Memory B cell (primary cell): ENCODE results near the gene LY6G5B.

ENCODE experiments used
- ATAC-seq: fragments of 150-1000 bp; cut with Tn5 transposase; 2 replicates; pipeline ENCODE4 v1.10.0; 2021; ENCODE audit warnings: low read depth, mild to moderate bottlenecking, moderate library complexity
- DNase-seq, 2 donors: peaks; one replicate each; pipeline ENCODE4 v3.0.0; 2022; ENCODE audit warnings: low spot score in 2 of 2
- H3K27ac Mint-ChIP-seq: one replicate; pipeline ENCODE4 v1.8.0; 2022; ENCODE audit warnings: mild to moderate bottlenecking, moderate library complexity, mixed read lengths
- H3K27me3 Mint-ChIP-seq: one replicate; pipeline ENCODE4 v1.8.0; 2022; ENCODE audit warnings: mixed read lengths
- H3K36me3 Mint-ChIP-seq: one replicate; pipeline ENCODE4 v1.8.0; 2022; ENCODE audit warnings: mild to moderate bottlenecking, mixed read lengths
- H3K4me1 Mint-ChIP-seq: one replicate; pipeline ENCODE4 v1.8.0; 2022; ENCODE audit warnings: mixed read lengths
- H3K4me3 Mint-ChIP-seq: one replicate; pipeline ENCODE4 v1.8.0; 2022; ENCODE audit warnings: mild to moderate bottlenecking, moderate library complexity, mixed read lengths
- H3K9me3 Mint-ChIP-seq: one replicate; pipeline ENCODE4 v1.8.0; 2022; ENCODE audit warnings: mixed read lengths

Gene LY6G5B

GRCh38 chr6:31654574-31655348 lies 15.0 kb upstream of the LY6G5B start:
- Mint-ChIP-seq H3K9me3 (no peaks in the 10 kb centered on the region), H3K36me3 (peaks cover 19% of the 10 kb centered on the region), H3K4me1 (peaks cover 47% of the 10 kb centered on the region), H3K27ac (no peak overlapping the region), H3K4me3 (no peak overlapping the region), H3K27me3 (no peaks in the 10 kb centered on the region)
- DNase-seq (no peak), ATAC-seq (no peak)

- Mint-ChIP-seq H3K4me1 (peaks cover 53% of the 10 kb centered on the region), H3K27me3 (no peaks in the 10 kb centered on the region), H3K27ac (peak within 1 kb of the TSS; percentile 39), H3K9me3 (no peaks in the 10 kb centered on the region), H3K4me3 (no peak within 1 kb of the TSS), H3K36me3 (peaks cover 17% of the 10 kb centered on the region)
- ATAC-seq: no peak
- no peak for DNase-seq
These were observed 14.2 kb upstream of the LY6G5B start, which contains the start of gene APOM for GRCh38 chr6:31655349-31656237. Gene APOM, plus strand, starts transcription at chr6:31655894. Its CDS starts 73 bp downstream, at chr6:31655967.

GRCh38 chr6:31657406-31658157 lies 12.2 kb upstream of the LY6G5B start:
- Mint-ChIP-seq H3K4me3 (no peak overlapping the region), H3K27me3 (no peaks in the 10 kb centered on the region), H3K27ac (no peak overlapping the region), H3K9me3 (no peaks in the 10 kb centered on the region), H3K4me1 (peaks cover 54% of the 10 kb centered on the region), H3K36me3 (peaks cover 17% of the 10 kb centered on the region)
- ATAC-seq (no peak), DNase-seq (no peak)

- ATAC-seq: no peak
- Mint-ChIP-seq H3K4me1 (peaks cover 53% of the 10 kb centered on the region), H3K27ac (no peak overlapping the region), H3K4me3 (peak overlapping the region; percentile 4), H3K9me3 (no peaks in the 10 kb centered on the region), H3K36me3 (peaks cover 18% of the 10 kb centered on the region), H3K27me3 (no peaks in the 10 kb centered on the region)
- DNase-seq: no peak
These were observed 11.6 kb upstream of the LY6G5B start for GRCh38 chr6:31658158-31658688.

DNA sequence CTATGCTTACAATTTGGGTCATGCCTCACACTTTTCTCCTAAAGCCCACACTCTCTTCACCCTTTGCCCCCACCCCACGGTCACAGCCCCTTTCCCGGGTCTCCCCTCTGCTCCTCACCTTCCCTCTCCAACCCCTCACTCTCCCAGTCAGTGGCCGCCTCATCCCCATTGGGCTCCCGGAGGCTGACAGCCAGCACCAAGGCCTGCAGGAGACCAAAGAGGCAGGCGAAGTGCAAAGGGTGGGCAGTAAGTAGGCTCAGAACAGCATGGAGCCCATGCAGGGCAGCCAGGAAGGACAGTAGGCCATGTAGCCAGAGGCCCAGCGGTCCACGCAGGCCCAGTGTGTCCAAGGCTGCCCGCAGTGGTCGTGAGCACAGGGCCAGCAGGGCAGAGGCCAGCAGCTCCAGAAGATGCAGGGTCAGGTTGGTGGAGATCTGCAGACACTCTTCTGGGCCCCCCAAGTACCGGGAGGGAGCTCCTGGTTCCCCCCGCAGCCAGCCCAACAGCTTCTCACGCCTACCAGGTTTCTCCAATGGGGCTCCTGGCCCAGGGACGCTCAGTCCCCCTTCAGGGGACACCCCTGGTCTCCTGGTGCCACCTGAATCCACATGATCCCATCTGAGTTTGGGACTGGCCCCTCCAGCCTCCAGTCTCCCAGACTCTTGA lies 10.7 kb upstream of the LY6G5B start:
- Mint-ChIP-seq H3K9me3 (no peaks in the 10 kb centered on the region), H3K4me3 (peak overlapping the region; percentile 94), H3K27ac (peak overlapping the region; percentile 87), H3K36me3 (peaks cover 20% of the 10 kb centered on the region), H3K4me1 (peaks cover 62% of the 10 kb centered on the region), H3K27me3 (no peaks in the 10 kb centered on the region)
- no peak for DNase-seq
- no peak for ATAC-seq

DNA sequence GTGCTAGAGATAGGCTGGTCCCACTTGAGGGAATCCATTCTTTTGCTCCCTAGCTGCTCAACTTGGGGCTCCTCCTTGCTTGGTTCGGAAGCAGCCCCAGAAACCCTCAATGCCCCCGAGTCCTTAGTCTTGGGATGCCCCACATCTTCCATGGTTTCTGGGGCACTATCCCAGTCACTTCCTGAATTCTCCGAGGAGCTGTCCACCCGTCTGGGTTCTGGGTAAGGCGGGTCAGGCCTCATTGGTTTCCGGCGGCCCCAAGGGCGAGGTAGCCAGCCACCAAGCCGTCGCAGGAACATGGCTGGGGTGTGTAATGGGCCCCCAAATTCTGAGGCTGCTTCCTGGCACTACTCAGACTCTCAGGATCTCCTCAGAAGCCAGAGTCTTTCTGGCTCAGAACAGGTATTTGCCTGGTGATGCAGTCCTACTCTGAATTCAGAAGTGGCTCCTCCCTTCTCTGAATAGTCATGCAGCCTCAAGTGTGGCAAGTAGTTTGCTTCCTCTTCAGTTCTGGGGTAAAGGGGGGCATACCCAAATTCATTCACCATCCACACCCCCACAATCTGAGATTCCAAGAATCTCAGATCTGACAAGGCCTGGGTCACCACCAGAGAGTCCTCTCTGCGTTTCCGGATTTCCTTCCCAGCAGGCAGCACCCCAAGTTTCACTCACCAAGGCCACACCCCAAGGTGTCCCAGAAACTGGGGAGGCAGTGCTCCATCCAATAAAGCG lies 10.0 kb upstream of the LY6G5B start:
- H3K4me1 Mint-ChIP-seq: peaks cover 69% of the 10 kb centered on the region
- DNase-seq (no peak), ATAC-seq (peak; percentile 62)
- H3K4me3 Mint-ChIP-seq: peak overlapping the region; percentile 94
- H3K27me3 Mint-ChIP-seq: no peaks in the 10 kb centered on the region
- no peaks in the 10 kb centered on the region for H3K9me3 Mint-ChIP-seq
- peaks cover 23% of the 10 kb centered on the region for H3K36me3 Mint-ChIP-seq
- peak overlapping the region; percentile 87 for H3K27ac Mint-ChIP-seq

DNA sequence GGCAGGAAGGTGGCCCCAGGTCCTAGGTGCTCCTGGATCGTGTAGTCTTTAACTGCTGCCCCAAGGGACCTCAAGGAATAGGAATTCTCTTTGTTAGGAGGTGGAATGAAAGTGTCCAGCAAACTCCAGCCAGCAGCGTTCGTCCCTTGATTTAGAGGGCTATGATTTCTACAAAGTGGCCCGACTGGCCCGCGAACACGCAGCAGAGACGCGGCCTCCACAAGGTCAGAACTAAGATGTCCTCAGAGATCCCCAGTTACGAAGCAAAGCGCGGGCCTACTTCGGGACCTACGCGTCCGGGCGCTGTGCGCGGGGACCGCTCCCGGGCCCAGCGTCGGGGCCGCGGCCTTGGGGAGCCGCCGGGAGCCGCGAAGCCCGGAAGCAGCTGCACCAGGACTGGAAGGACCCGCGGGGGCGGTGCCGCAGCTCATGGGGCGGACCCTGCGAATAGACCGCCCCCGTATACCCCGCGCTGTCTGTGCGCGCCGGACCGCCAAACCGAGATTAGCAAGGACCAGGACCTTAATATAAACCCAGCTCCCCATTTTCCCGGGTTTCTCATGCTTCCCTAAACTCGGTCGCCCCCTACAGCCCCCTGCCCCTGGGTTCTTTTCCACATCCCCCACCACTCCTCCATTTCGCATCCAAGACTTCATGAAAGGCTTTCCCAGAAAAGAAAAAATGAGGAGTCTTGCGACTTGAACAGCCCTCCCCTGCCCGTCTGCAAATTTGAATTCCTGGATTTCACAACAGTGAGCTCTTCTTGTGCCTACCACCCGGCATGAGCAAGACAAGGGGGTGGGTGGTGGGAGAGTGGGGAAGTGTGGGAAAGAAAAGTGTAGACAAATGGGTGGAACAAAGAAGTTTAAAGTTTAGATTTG lies 9.2 kb upstream of the LY6G5B start, which contains the start of gene C6orf47:
Gene C6orf47, minus strand, starts transcription at position 398 of the 881 bp plus-strand sequence. CDS start 831 bp downstream, outside the sequence.
- peak; percentile 59 for ATAC-seq
- peaks cover 69% of the 10 kb centered on the region for H3K4me1 Mint-ChIP-seq

DNA sequence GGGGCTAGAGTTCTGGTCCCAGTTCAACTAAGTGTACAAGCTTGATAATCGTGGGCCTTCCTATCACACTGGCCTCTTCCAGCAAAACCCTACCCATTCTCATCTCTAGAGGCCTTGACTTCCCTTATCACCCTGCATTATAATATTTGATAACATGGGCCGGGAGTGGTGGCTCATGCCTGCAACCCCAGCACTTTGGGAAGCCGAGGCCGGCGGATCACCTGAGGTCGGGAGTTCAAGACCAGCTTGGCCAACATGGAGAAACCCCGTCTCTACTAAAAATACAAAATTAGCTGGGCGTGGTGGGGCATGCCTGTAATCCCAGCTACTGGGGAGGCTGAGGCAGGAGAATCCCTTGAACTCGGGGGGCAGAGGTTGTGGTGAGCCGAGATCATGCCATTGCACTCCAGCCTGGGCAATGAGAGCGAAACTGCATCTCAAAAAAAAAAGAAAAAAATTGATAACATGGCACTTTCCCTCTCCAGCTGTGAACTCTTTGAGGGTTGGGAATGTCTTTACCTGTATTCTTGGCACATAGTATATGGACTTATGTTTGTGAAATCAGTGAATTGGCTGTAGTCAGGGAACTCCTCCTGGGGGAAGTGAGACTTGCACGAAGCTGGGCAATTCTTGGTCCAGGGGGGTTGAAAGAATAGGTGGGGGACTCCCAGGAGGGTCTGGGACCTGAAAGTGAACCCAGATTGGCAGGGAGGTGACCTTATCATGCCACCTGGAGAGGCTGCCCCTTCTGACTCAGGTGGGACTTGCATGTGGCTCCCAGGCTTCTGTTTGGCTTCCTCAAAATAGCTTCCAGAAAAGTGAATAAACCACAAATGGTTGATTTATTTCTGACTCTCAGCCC lies 8.3 kb upstream of the LY6G5B start:
- H3K27me3 Mint-ChIP-seq: no peaks in the 10 kb centered on the region
- no peak for ATAC-seq
- no peaks in the 10 kb centered on the region for H3K9me3 Mint-ChIP-seq
- H3K4me3 Mint-ChIP-seq: peak overlapping the region; percentile 94
- DNase-seq: no peak
- peak overlapping the region; percentile 87 for H3K27ac Mint-ChIP-seq
- H3K4me1 Mint-ChIP-seq: peaks cover 66% of the 10 kb centered on the region
- H3K36me3 Mint-ChIP-seq: peaks cover 17% of the 10 kb centered on the region

More for the DNA sequence above, 9.2 kb upstream of the LY6G5B start, which contains the start of gene C6orf47:
- Mint-ChIP-seq H3K9me3 (no peaks in the 10 kb centered on the region), H3K36me3 (peaks cover 21% of the 10 kb centered on the region), H3K27ac (peak within 1 kb of the TSS; percentile 87), H3K27me3 (no peaks in the 10 kb centered on the region), H3K4me3 (peak within 1 kb of the TSS; percentile 94)
- DNase-seq: peak; percentile 43 to 69

GRCh38 chr6:31662124-31662723 lies 7.6 kb upstream of the LY6G5B start:
- H3K27ac Mint-ChIP-seq: no peak overlapping the region
- H3K9me3 Mint-ChIP-seq: no peaks in the 10 kb centered on the region
- H3K4me3 Mint-ChIP-seq: peak overlapping the region; percentile 52
- H3K27me3 Mint-ChIP-seq: no peaks in the 10 kb centered on the region
- peaks cover 67% of the 10 kb centered on the region for H3K4me1 Mint-ChIP-seq
- DNase-seq (no peak), ATAC-seq (no peak)
- H3K36me3 Mint-ChIP-seq: peaks cover 14% of the 10 kb centered on the region

DNA sequence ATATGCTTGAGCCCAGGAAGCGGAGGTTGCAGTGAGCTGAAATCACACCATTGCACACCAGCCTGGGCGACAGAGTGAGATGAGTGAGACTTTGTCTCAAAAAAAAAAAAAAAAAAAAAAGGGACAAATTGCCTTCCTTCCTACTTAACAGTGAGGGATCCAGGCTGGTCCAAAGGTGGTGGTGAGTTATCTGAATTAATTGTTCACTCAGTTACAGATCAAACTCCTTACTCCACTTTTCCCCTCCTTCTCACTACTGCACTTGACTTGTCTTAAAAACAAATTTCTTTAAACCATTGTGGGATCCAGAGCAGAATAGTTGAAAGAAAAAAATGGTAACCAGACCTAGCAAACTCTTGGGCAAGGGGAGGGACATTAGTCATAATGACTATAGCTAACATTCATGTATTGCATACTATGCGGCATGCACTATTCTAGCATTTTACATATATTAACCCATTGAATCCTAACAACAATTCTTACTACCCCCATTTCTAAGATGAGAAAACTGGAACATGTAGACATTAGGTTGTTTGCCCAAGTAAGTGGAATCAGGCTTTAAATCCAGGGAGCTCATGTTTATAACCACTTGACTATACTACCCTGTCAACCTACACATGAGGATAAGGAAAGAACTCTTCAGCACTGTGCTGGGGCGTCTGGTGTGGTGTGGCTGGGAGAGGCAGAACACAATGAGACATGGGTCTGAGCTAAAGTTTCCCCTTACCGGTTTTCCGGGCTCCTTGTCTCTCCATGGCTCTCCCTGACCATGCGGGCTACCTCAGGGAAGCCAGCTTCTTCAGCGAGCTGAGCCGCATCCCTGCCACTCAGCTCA lies 6.4 kb upstream of the LY6G5B start:
- Mint-ChIP-seq H3K27me3 (no peaks in the 10 kb centered on the region), H3K36me3 (peaks cover 19% of the 10 kb centered on the region), H3K4me1 (peaks cover 63% of the 10 kb centered on the region), H3K9me3 (no peaks in the 10 kb centered on the region), H3K4me3 (peak overlapping the region; percentile 95), H3K27ac (peak overlapping the region; percentile 97)
- DNase-seq (no peak), ATAC-seq (no peak)
